Activated T-helper 17 cell treated with anti-CD3 and anti-CD28 coated beads, Interleukin-2, amount 50 U/mL, for 72 hours (primary cell): ENCODE results near the gene MAP1LC3A. TPM values are rescaled to one million over a fixed set of nuclear protein-coding genes. Genes with fewer than 3 reads are reported as not detected.

Experiments used
- ATAC-seq: fragments of 150-1000 bp; cut with Tn5 transposase; replicated peaks from 2 replicates; pipeline ENCODE4 v1.10.0; 2021; ENCODE audit warnings: mild to moderate bottlenecking, moderate library complexity
- H3K27ac Mint-ChIP-seq: one replicate; pipeline ENCODE4 v1.8.0; 2022; ENCODE audit warnings: mixed read lengths
- H3K27me3 Mint-ChIP-seq: one replicate; pipeline ENCODE4 v1.8.0; 2022; ENCODE audit warnings: mixed read lengths
- H3K36me3 Mint-ChIP-seq: one replicate; pipeline ENCODE4 v1.8.0; 2022; ENCODE audit warnings: low read depth, mild to moderate bottlenecking, mixed read lengths
- H3K4me1 Mint-ChIP-seq: one replicate; pipeline ENCODE4 v1.8.0; 2022; ENCODE audit warnings: mixed read lengths
- H3K4me3 Mint-ChIP-seq: one replicate; pipeline ENCODE4 v1.8.0; 2022; ENCODE audit warnings: mild to moderate bottlenecking, mixed read lengths
- H3K9me3 Mint-ChIP-seq: one replicate; pipeline ENCODE4 v1.8.0; 2022; ENCODE audit warnings: mixed read lengths
- total RNA-seq, 2 donors: library from RNA; stranded (reverse); gene quantifications; one replicate each; pipeline ENCODE4 v1.2.3, GENCODE V29; 2022

MAP1LC3A gene
- total RNA-seq, 2 donors from 2014 or later = 4.5 to 4.6 TPM

GRCh38 chr20:34549291-34549928 is 9.1 kb upstream of the MAP1LC3A start:
- H3K4me3 Mint-ChIP-seq = no peak overlapping the region
- no peak for ATAC-seq
- no peaks in the 10 kb centered on the region for H3K27me3 Mint-ChIP-seq
- H3K27ac Mint-ChIP-seq = no peak overlapping the region
- no peaks in the 10 kb centered on the region for H3K36me3 Mint-ChIP-seq
- no peaks in the 10 kb centered on the region for H3K4me1 Mint-ChIP-seq
- H3K9me3 Mint-ChIP-seq = no peaks in the 10 kb centered on the region

GRCh38 chr20:34549929-34550305 is 8.6 kb upstream of the MAP1LC3A start:
- H3K9me3 Mint-ChIP-seq = no peaks in the 10 kb centered on the region
- H3K27ac Mint-ChIP-seq = no peak overlapping the region
- no peaks in the 10 kb centered on the region for H3K36me3 Mint-ChIP-seq
- no peak overlapping the region for H3K4me3 Mint-ChIP-seq
- ATAC-seq = no peak
- H3K4me1 Mint-ChIP-seq = no peaks in the 10 kb centered on the region
- H3K27me3 Mint-ChIP-seq = no peaks in the 10 kb centered on the region

- Mint-ChIP-seq H3K9me3 (no peaks in the 10 kb centered on the region), H3K27me3 (no peaks in the 10 kb centered on the region), H3K4me1 (peaks cover 4% of the 10 kb centered on the region), H3K36me3 (no peaks in the 10 kb centered on the region), H3K27ac (peak overlapping the region; percentile 24), H3K4me3 (no peak overlapping the region)
- no peak for ATAC-seq
Measured at GRCh38 chr20:34552569-34552968, 5.9 kb upstream of the MAP1LC3A start.

GRCh38 chr20:34553366-34553867 is 5.1 kb upstream of the MAP1LC3A start:
- Mint-ChIP-seq H3K9me3 (no peaks in the 10 kb centered on the region), H3K4me1 (peaks cover 9% of the 10 kb centered on the region), H3K36me3 (no peaks in the 10 kb centered on the region), H3K27ac (no peak overlapping the region), H3K27me3 (no peaks in the 10 kb centered on the region), H3K4me3 (no peak overlapping the region)
- ATAC-seq = no peak

- peaks cover 4% of the 10 kb centered on the region for H3K36me3 Mint-ChIP-seq
- H3K4me1 Mint-ChIP-seq = peaks cover 15% of the 10 kb centered on the region
- ATAC-seq = peak; percentile 1
- peak overlapping the region; percentile 94 for H3K27ac Mint-ChIP-seq
- H3K27me3 Mint-ChIP-seq = no peaks in the 10 kb centered on the region
- peak overlapping the region; percentile 88 for H3K4me3 Mint-ChIP-seq
- H3K9me3 Mint-ChIP-seq = no peaks in the 10 kb centered on the region
Measured at GRCh38 chr20:34557936-34558319, 590 bp upstream of the MAP1LC3A start.

GRCh38 chr20:34559311-34560140 is 1.0 kb downstream of the MAP1LC3A start:
- H3K36me3 Mint-ChIP-seq = peaks cover 4% of the 10 kb centered on the region
- H3K4me1 Mint-ChIP-seq = peaks cover 15% of the 10 kb centered on the region
- H3K9me3 Mint-ChIP-seq = no peaks in the 10 kb centered on the region
- H3K27ac Mint-ChIP-seq = no peak overlapping the region
- H3K4me3 Mint-ChIP-seq = peak overlapping the region; percentile 41
- H3K27me3 Mint-ChIP-seq = no peaks in the 10 kb centered on the region
- ATAC-seq = no peak

- Mint-ChIP-seq H3K27me3 (no peaks in the 10 kb centered on the region), H3K4me3 (no peak overlapping the region), H3K9me3 (no peaks in the 10 kb centered on the region), H3K4me1 (peaks cover 15% of the 10 kb centered on the region), H3K27ac (no peak overlapping the region), H3K36me3 (peaks cover 4% of the 10 kb centered on the region)
- ATAC-seq = no peak
Measured at GRCh38 chr20:34560141-34560523, 1.6 kb downstream of the MAP1LC3A start.

- H3K27me3 Mint-ChIP-seq = no peaks in the 10 kb centered on the region
- peaks cover 15% of the 10 kb centered on the region for H3K4me1 Mint-ChIP-seq
- H3K9me3 Mint-ChIP-seq = no peaks in the 10 kb centered on the region
- H3K36me3 Mint-ChIP-seq = peaks cover 4% of the 10 kb centered on the region
- H3K27ac Mint-ChIP-seq = peak overlapping the region; percentile 64
- ATAC-seq = no peak
- no peak overlapping the region for H3K4me3 Mint-ChIP-seq
Measured at GRCh38 chr20:34560614-34561013, 2.1 kb downstream of the MAP1LC3A start.

- no peak for ATAC-seq
- Mint-ChIP-seq H3K27ac (peak overlapping the region; percentile 64), H3K4me1 (peaks cover 15% of the 10 kb centered on the region), H3K9me3 (no peaks in the 10 kb centered on the region), H3K27me3 (no peaks in the 10 kb centered on the region), H3K36me3 (peaks cover 4% of the 10 kb centered on the region), H3K4me3 (no peak overlapping the region)
Measured at GRCh38 chr20:34561661-34562060, 3.1 kb downstream of the MAP1LC3A start.

GRCh38 chr20:34562641-34563040 is 4.1 kb downstream of the MAP1LC3A start:
- Mint-ChIP-seq H3K27me3 (no peaks in the 10 kb centered on the region), H3K36me3 (peaks cover 4% of the 10 kb centered on the region), H3K4me3 (no peak overlapping the region), H3K27ac (peak overlapping the region; percentile 64), H3K9me3 (no peaks in the 10 kb centered on the region), H3K4me1 (peaks cover 11% of the 10 kb centered on the region)
- ATAC-seq = no peak

GRCh38 chr20:34564833-34565232 is 6.3 kb downstream of the MAP1LC3A start:
- Mint-ChIP-seq H3K27ac (peak overlapping the region; percentile 7), H3K4me3 (no peak overlapping the region), H3K4me1 (peaks cover 5% of the 10 kb centered on the region), H3K27me3 (no peaks in the 10 kb centered on the region), H3K9me3 (no peaks in the 10 kb centered on the region), H3K36me3 (peaks cover 9% of the 10 kb centered on the region)
- no peak for ATAC-seq

- Mint-ChIP-seq H3K27ac (peak overlapping the region; percentile 74), H3K9me3 (no peaks in the 10 kb centered on the region), H3K27me3 (no peaks in the 10 kb centered on the region), H3K4me3 (no peak overlapping the region), H3K4me1 (peaks cover 6% of the 10 kb centered on the region), H3K36me3 (peaks cover 23% of the 10 kb centered on the region)
- no peak for ATAC-seq
Measured at GRCh38 chr20:34566978-34567891, 8.7 kb downstream of the MAP1LC3A start.

- Mint-ChIP-seq H3K27ac (peak overlapping the region; percentile 74), H3K4me1 (peaks cover 6% of the 10 kb centered on the region), H3K27me3 (no peaks in the 10 kb centered on the region), H3K36me3 (peaks cover 20% of the 10 kb centered on the region), H3K9me3 (no peaks in the 10 kb centered on the region), H3K4me3 (no peak overlapping the region)
- ATAC-seq = no peak
Measured at GRCh38 chr20:34567892-34568865, 9.7 kb downstream of the MAP1LC3A start.
